Measurements from ENCODE around the gene ADAMTS9.

DNA sequence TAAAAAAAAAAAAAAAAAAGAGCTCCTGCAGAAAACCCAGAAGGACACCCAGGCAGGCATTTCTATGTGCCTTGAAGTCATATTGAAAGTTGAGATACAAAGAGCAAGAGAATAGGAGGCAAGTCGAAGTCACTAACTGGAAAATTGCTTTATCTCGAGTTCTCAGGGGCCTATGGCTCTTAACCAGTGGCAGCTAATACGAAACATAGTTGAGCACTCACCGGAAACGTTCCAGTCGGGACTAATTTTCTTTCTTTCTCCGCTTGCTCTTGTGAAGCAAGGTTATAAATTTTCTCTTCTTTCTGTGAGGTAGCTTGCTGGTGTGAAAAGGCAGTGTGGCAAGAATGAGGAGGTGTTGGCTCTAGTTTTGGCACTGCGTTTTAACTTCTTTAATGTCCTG is 181.5 kb downstream of the ADAMTS9 start:
- TF ChIP-seq CTCF (CRISPR knock-in tag; IDR thresholded peaks at IDR 0.05) (no peak), ARNTL (CRISPR knock-in tag; IDR thresholded peaks at IDR 0.05) (no peak), HMG20B (CRISPR knock-in tag; conservative IDR thresholded peaks at IDR 0.05) (no peak), GLI4 (CRISPR knock-in tag; IDR thresholded peaks at IDR 0.05; ENCODE audit: borderline replicate concordance) (no peak), ZBTB14 (CRISPR knock-in tag; IDR thresholded peaks at IDR 0.05) (no peak), SUZ12 (IDR thresholded peaks at IDR 0.05; ENCODE audit: low read depth, low read length) (no peak), ATAD3A (CRISPR knock-in tag; IDR thresholded peaks at IDR 0.05) (no peak), ZSCAN30 (CRISPR knock-in tag; IDR thresholded peaks at IDR 0.05) (no peak), ZNF776 (CRISPR knock-in tag; IDR thresholded peaks at IDR 0.05) (no peak), ZNF180 (CRISPR knock-in tag; IDR thresholded peaks at IDR 0.05; ENCODE audit: borderline replicate concordance, low read depth) (no peak), KLF15 (CRISPR knock-in tag; IDR thresholded peaks at IDR 0.05; ENCODE audit: borderline replicate concordance) (no peak), SMAD1 (CRISPR knock-in tag; IDR thresholded peaks at IDR 0.05; ENCODE audit: borderline replicate concordance, low read depth) (no peak)
- TF ChIP-seq, protein P1, sequence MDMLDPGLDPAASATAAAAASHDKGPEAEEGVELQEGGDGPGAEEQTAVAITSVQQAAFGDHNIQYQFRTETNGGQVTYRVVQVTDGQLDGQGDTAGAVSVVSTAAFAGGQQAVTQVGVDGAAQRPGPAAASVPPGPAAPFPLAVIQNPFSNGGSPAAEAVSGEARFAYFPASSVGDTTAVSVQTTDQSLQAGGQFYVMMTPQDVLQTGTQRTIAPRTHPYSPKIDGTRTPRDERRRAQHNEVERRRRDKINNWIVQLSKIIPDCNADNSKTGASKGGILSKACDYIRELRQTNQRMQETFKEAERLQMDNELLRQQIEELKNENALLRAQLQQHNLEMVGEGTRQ (IDR thresholded peaks at IDR 0.05; ENCODE audit: low read depth, low read length), result no peak
- TF ChIP-seq, protein P1 (CRISPR knock-in tag; IDR thresholded peaks at IDR 0.05; ENCODE audit: borderline replicate concordance), result no peak
